Uterus (tissue), 4 donors: ENCODE results near the gene CCNL2. TPM values are rescaled to one million over a fixed set of nuclear protein-coding genes. Genes with fewer than 3 reads are reported as not detected.

Source experiments
- DNase-seq, 2 donors: peaks; one replicate each; pipeline ENCODE4 v3.0.0-alpha.2; 2019 to 2020
- H3K27ac ChIP-seq, 2 donors: fragments of 200-600 bp; sonication (generic); 1 replicate in 1 of 2; 2 replicates in 1 of 2; pipeline ENCODE4 v1.5.1; 2016 to 2018
- H3K27me3 ChIP-seq, 2 donors: fragments of 200-600 bp; sonication (generic); one replicate each; pipeline ENCODE4 v1.5.1; 2018 to 2019; ENCODE audit warnings: control low read depth in 1 of 2
- H3K36me3 ChIP-seq, 2 donors: fragments of 200-600 bp; sonication (generic); one replicate each; pipeline ENCODE4 v1.5.1; 2019; ENCODE audit warnings: control low read depth in 1 of 2
- H3K4me1 ChIP-seq, 2 donors: fragments of 200-600 bp; sonication (generic); one replicate each; pipeline ENCODE4 v1.5.1; 2018 to 2019; ENCODE audit warnings: control low read depth in 1 of 2
- H3K4me3 ChIP-seq, 2 donors: fragments of 200-600 bp; sonication (generic); 1 replicate in 1 of 2; 2 replicates in 1 of 2; pipeline ENCODE4 v1.5.1; 2018 to 2019; ENCODE audit warnings: mild to moderate bottlenecking in 1 of 2
- H3K9me3 ChIP-seq, 2 donors: fragments of 200-600 bp; sonication (generic); one replicate each; pipeline ENCODE4 v1.5.1; 2019; ENCODE audit warnings: control low read depth in 1 of 2
- CTCF ChIP-seq, 4 experiments: fragments of 200-600 bp in 2 of 4; fragments of 450-650 bp in 2 of 4; sonication (generic) in 2 of 4; IDR thresholded peaks; one replicate each; pipeline ENCODE4 v1.5.1; 2016 to 2019; ENCODE audit warnings: antibody characterized with exemption in 4 of 4, mild to moderate bottlenecking in 2 of 4, moderate library complexity in 1 of 4
- POLR2A ChIP-seq, 2 donors: fragments of 450-650 bp; IDR thresholded peaks; one replicate each; pipeline ENCODE4 v1.6.1; 2016; ENCODE audit warnings: antibody characterized with exemption in 2 of 2, mild to moderate bottlenecking in 1 of 2, moderate library complexity in 1 of 2
- intact Hi-C: fragments of 100-400 bp; cut with DNase I; formaldehyde crosslinking; loops from one replicate; pipeline ENCODE4 v1.15.1; 2023; ENCODE audit warnings: low total_unique reads
- total RNA-seq, 4 donors: library from RNA; depleted of rRNA in 3 of 4; stranded (reverse); fragments of >200 nt in 3 of 4; gene quantifications; one replicate each; pipeline versions ENCODE4 v1.1.0 to v1.2.4, GENCODE V29; 2014 to 2023
- donor health status: DM: yes; HTN: yes; CAD: no.

CCNL2 gene
- total RNA-seq, 4 donors from 2014 or later: 207 to 351 (median 281) TPM

GRCh38 chr1:1343811-1344421, 55.2 kb downstream of the CCNL2 start:
- H3K27ac ChIP-seq: no peak overlapping the region
- no peak for DNase-seq
- no peak overlapping the region for H3K4me3 ChIP-seq
- no peaks in the 10 kb centered on the region for H3K27me3 ChIP-seq
- H3K36me3 ChIP-seq: no peaks in the 10 kb centered on the region
- no peaks in the 10 kb centered on the region for H3K9me3 ChIP-seq
- intact Hi-C loops: no loop called here
- TF ChIP-seq POLR2A (IDR thresholded peaks at IDR 0.05) (no peak), CTCF (IDR thresholded peaks at IDR 0.05) (no peak)
- H3K4me1 ChIP-seq: peaks cover 16 to 25% of the 10 kb centered on the region in 2 donors

GRCh38 chr1:1342584-1343115, 56.5 kb downstream of the CCNL2 start:
- peaks cover 13 to 19% of the 10 kb centered on the region in 2 donors for H3K4me1 ChIP-seq
- TF ChIP-seq CTCF (IDR thresholded peaks at IDR 0.05): no peak
- TF ChIP-seq POLR2A (IDR thresholded peaks at IDR 0.05): no peak
- H3K27ac ChIP-seq: no peak overlapping the region
- no peak for DNase-seq
- no peaks in the 10 kb centered on the region for H3K36me3 ChIP-seq
- no peaks in the 10 kb centered on the region for H3K27me3 ChIP-seq
- no peaks in the 10 kb centered on the region for H3K9me3 ChIP-seq
- H3K4me3 ChIP-seq: no peak overlapping the region
- intact Hi-C loops: no loop called here

- Histone ChIP-seq H3K9me3 (no peaks in the 10 kb centered on the region), H3K27me3 (no peaks in the 10 kb centered on the region), H3K36me3 (no peaks in the 10 kb centered on the region), H3K27ac (no peak overlapping the region), H3K4me3 (no peak overlapping the region), H3K4me1 (peaks cover 8 to 16% of the 10 kb centered on the region in 2 donors)
- intact Hi-C loops: no loop called here
- no peak for DNase-seq
- no peak for TF ChIP-seq CTCF (IDR thresholded peaks at IDR 0.05)
- no peak for TF ChIP-seq POLR2A (IDR thresholded peaks at IDR 0.05)
Measured at GRCh38 chr1:1342061-1342562, 57.0 kb downstream of the CCNL2 start.

- H3K4me3 ChIP-seq: no peak overlapping the region
- H3K27ac ChIP-seq: no peak overlapping the region
- intact Hi-C loops: no loop called here
- DNase-seq: no peak
- TF ChIP-seq CTCF (IDR thresholded peaks at IDR 0.05) (no peak), POLR2A (IDR thresholded peaks at IDR 0.05) (no peak)
- H3K27me3 ChIP-seq: no peaks in the 10 kb centered on the region
- no peaks in the 10 kb centered on the region for H3K36me3 ChIP-seq
- H3K4me1 ChIP-seq: peaks cover 5 to 10% of the 10 kb centered on the region in 2 donors
- no peaks in the 10 kb centered on the region for H3K9me3 ChIP-seq
Measured at GRCh38 chr1:1341549-1342021, 57.5 kb downstream of the CCNL2 start.

- peaks cover 0 to 4% of the 10 kb centered on the region in 2 donors for H3K4me1 ChIP-seq
- no peak overlapping the region for H3K4me3 ChIP-seq
- no peak for TF ChIP-seq CTCF (IDR thresholded peaks at IDR 0.05)
- TF ChIP-seq POLR2A (IDR thresholded peaks at IDR 0.05): no peak
- no peaks in the 10 kb centered on the region for H3K9me3 ChIP-seq
- intact Hi-C loops: no loop called here
- H3K27ac ChIP-seq: no peak overlapping the region
- H3K36me3 ChIP-seq: no peaks in the 10 kb centered on the region
- no peaks in the 10 kb centered on the region for H3K27me3 ChIP-seq
- no peak for DNase-seq
Measured at GRCh38 chr1:1340791-1341548, 58.2 kb downstream of the CCNL2 start.
